Muscle layer of colon (tissue), 2 donors: Measurements from ENCODE around the gene KIF17.

ENCODE experiments used
- H3K27ac ChIP-seq: one replicate; pipeline ENCODE4 v1.7.0; 2013; ENCODE audit warnings: low read depth, mild to moderate bottlenecking, low read length, moderate library complexity
- H3K27me3 ChIP-seq, 2 donors: one replicate each; pipeline ENCODE4 v1.7.0; 2013; ENCODE audit warnings: low read length in 2 of 2, mild to moderate bottlenecking in 2 of 2; ENCODE audit not compliant: insufficient read depth in 2 of 2, control insufficient read depth in 1 of 2
- H3K36me3 ChIP-seq: one replicate; pipeline ENCODE4 v1.7.0; 2013; ENCODE audit warnings: mild to moderate bottlenecking, low read length; ENCODE audit not compliant: insufficient read depth
- H3K4me1 ChIP-seq: one replicate; pipeline ENCODE4 v1.7.0; 2013; ENCODE audit warnings: mild to moderate bottlenecking, low read length; ENCODE audit not compliant: insufficient read depth
- H3K4me3 ChIP-seq, 2 donors: one replicate each; pipeline ENCODE4 v1.7.0; 2013; ENCODE audit warnings: low read length in 2 of 2, low read depth in 1 of 2, mild to moderate bottlenecking in 1 of 2, moderate library complexity in 1 of 2
- H3K9ac ChIP-seq: one replicate; pipeline ENCODE4 v1.7.0; 2013; ENCODE audit warnings: low read length
- H3K9me3 ChIP-seq: one replicate; pipeline ENCODE4 v1.7.0; 2013; ENCODE audit warnings: mild to moderate bottlenecking, low read length
- donor health status: abdominal sarcoma.
- donor health status: Adenocarcinoma of cecum.

The KIF17 gene

DNA sequence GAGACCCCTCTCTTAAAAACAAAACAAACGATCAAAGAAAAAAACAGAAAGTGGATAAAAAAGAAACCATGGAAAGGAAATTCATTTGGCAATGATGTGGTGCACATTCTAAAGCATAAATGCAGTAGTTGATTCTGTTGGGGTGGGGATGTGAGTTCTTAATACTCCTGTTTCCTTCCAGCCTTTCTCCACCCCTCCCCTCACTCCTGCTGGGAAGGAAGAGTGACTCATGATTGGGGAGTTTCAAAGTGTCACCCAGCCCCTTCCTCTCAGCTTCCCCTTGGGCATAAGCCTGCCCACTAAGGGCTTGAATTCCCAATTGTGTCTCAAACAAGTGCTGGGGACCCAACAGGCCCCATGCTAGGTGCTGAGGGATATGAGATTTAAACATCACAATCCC, 91.3 kb downstream of the KIF17 start:
- Histone ChIP-seq H3K27ac (no peak overlapping the region), H3K4me3 (no peak overlapping the region)

DNA sequence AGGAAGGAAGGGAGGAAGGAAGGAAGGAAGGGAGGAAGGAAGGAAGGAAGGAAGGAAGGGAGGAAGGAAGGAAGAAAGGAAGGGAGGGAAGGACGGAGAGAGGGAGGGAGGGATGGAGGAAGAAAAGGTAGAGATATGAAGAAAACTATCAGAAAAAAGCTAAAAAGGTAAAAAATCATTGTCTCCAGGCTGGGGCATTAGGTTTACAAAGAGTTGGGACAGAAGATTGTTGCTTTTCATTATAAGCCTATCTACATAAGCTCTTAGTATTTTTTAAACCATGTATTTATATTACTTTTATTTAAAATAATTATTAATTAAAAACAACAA, 91.7 kb downstream of the KIF17 start:
- Histone ChIP-seq H3K4me3 (no peak overlapping the region), H3K27ac (no peak overlapping the region), H3K27me3 (no peaks in the 10 kb centered on the region), H3K4me1 (no peaks in the 10 kb centered on the region), H3K9me3 (no peaks in the 10 kb centered on the region), H3K36me3 (no peaks in the 10 kb centered on the region), H3K9ac (no peak overlapping the region)

More for the DNA sequence above, 91.3 kb downstream of the KIF17 start:
- no peak overlapping the region for H3K9ac ChIP-seq
- no peaks in the 10 kb centered on the region for H3K36me3 ChIP-seq
- H3K27me3 ChIP-seq, result no peaks in the 10 kb centered on the region
- H3K4me1 ChIP-seq, result no peaks in the 10 kb centered on the region
- no peaks in the 10 kb centered on the region for H3K9me3 ChIP-seq

DNA sequence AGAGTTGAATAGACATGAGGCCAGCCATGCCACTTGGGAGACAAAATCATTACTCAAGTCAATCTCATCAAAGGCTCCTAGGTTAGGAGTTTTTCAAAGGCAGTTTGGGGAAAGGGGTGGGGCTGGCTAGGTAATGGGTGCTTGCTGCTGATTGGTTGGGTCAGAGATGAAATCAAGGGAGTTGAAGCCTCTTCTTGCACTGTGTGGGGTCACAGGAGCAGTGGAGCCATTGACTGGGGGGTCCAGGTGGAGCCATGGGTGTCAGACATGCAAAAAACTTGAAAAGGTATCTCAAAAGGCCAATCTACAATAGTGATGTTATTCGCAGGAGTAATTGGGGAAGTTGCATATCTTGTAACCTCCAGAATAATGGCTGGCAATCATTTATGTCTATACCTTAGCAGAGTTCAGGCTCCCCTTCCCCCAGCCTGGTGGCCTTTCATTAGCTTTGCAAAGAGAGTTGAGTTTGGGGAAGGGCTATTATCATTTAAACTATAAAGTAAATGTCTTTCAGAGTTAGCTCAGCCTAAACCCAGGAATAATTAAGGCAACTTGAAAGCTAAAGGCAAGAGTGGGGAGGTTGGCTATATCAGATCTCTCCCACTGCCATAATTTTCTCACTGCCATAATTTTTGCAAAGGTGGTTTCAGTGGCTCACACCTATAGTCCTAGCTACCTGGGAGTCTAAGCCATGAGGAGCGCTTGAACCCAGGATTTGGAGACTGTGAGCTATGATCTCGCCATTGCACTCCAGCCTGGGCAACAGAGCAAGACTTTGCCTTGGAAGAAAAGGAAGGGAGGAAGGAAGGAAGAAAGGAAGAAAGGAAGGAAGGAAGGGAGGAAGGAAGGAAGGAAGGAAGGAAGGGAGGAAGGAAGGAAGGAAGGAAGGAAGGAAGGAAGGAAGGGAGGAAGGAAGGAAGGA, 92.4 kb downstream of the KIF17 start:
- H3K9me3 ChIP-seq, result no peaks in the 10 kb centered on the region
- H3K27me3 ChIP-seq, result no peaks in the 10 kb centered on the region
- no peak overlapping the region for H3K4me3 ChIP-seq
- H3K27ac ChIP-seq, result no peak overlapping the region
- no peaks in the 10 kb centered on the region for H3K36me3 ChIP-seq
- H3K4me1 ChIP-seq, result no peaks in the 10 kb centered on the region
- H3K9ac ChIP-seq, result no peak overlapping the region

DNA sequence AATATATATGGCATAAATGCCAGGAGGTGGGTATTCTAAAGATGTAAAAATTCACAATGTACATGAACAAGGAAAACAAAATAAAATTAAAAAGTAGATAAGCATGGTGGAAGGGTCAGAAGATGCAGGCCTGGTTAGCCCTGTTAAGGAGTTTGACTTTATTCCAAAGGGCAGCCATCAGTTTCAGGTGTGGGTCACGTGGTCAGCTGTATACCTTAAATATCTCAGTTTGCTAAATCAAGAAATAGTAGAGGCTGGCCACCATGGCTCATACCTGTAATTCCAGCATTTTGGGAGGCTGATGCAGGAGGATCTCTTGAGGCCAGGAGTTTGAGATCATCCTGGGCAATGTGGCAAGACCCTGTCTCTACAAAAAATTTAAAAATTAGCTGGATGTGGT, 93.1 kb downstream of the KIF17 start:
- no peak overlapping the region for H3K4me3 ChIP-seq
- H3K9me3 ChIP-seq, result no peaks in the 10 kb centered on the region
- no peaks in the 10 kb centered on the region for H3K27me3 ChIP-seq
- no peaks in the 10 kb centered on the region for H3K4me1 ChIP-seq
- H3K36me3 ChIP-seq, result no peaks in the 10 kb centered on the region
- H3K9ac ChIP-seq, result no peak overlapping the region
- H3K27ac ChIP-seq, result no peak overlapping the region

DNA sequence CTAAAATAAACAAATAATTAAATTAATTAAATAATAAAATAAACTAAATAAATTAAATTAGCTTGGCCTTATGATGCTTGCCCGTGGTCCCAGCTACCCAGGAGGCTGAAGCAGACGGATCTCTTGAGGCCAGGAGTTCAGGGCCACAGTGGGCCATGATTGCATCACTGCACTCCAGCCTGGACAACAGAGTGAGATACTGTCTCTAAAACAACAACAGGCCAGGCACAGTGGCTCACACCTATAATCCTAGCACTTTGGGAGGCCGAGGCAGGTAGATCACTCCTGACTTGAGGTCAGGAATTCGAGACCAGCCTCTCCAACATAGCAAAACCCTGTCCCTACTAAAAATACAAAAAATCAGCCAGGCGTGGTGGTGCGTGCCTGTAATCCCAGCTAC, 96.8 kb downstream of the KIF17 start:
- Histone ChIP-seq H3K9me3 (no peaks in the 10 kb centered on the region), H3K4me1 (peaks cover 5% of the 10 kb centered on the region), H3K36me3 (no peaks in the 10 kb centered on the region), H3K4me3 (no peak overlapping the region), H3K27me3 (no peaks in the 10 kb centered on the region), H3K27ac (no peak overlapping the region), H3K9ac (no peak overlapping the region)

DNA sequence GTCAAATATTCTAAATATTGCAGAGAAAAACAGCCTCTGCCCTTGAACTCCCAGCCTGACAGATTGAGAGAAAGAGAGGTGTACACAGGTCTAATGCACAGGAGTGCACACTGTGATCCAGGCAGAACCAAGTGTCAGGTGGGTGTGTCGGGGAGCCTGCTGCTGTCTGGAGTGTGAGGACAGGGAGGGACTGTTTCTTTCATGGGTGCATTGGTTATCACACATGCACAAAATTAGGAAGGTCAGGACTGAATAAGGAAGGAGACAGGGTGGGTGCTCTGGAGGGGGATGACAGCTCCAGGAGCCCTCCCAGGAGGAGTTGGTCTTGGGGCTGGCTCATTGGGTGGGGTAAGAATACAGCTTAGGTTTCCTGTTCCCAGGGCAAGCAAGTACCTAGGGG, 97.8 kb downstream of the KIF17 start:
- no peak overlapping the region for H3K27ac ChIP-seq
- H3K36me3 ChIP-seq, result no peaks in the 10 kb centered on the region
- no peak overlapping the region for H3K4me3 ChIP-seq
- H3K27me3 ChIP-seq, result no peaks in the 10 kb centered on the region
- H3K4me1 ChIP-seq, result peaks cover 8% of the 10 kb centered on the region
- H3K9ac ChIP-seq, result no peak overlapping the region
- no peaks in the 10 kb centered on the region for H3K9me3 ChIP-seq

DNA sequence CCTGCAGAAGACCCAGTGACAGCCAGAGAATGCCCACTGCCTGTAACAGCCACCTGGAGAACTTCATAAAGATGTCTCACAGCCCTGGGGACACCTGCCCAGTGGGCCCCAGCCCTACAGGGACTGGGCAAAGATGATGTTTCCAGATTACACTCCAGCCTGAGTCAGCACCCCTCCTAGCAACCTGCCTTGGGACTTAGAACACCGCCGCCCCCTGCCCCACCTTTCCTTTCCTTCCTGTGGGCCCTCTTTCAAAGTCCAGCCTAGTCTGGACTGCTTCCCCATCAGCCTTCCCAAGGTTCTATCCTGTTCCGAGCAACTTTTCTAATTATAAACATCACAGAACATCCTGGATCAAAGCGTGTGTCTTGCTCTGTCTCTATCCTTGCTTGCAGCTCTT, 99.3 kb downstream of the KIF17 start:
- Histone ChIP-seq H3K9me3 (no peaks in the 10 kb centered on the region), H3K27ac (no peak overlapping the region)

DNA sequence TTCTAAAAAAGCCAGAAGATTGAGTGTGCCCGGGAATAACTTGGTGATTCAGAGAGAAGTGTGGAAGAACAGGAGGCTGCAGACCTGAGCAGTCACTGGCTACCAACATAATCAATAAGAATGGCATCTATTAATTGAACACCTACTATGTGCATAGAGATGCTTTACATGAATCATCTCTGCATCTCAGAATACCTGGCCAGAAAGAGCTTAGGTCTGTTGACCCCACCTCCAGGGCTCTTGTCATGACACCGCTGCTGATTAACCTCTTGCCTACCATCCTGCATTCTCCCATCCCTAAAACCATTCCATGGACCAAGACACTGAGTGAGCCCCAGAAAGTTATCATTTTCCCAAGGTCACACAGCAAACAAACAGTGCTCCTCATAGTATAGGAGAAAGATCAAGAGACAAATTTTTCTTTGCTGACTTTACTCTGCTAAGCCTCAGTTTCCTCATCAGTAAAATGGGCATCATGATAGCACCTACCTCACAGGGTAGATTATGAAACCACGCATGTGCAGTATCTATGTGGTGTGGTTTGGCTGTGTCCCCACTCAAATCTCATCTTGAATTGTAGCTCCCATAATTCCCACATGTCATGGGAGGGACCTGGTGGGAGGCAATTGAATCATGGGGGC, 100.8 kb downstream of the KIF17 start:
- Histone ChIP-seq H3K27ac (no peak overlapping the region), H3K4me1 (peaks cover 17% of the 10 kb centered on the region), H3K36me3 (no peaks in the 10 kb centered on the region), H3K27me3 (no peaks in the 10 kb centered on the region), H3K4me3 (no peak overlapping the region), H3K9ac (no peak overlapping the region), H3K9me3 (no peaks in the 10 kb centered on the region)

More for the DNA sequence above, 99.3 kb downstream of the KIF17 start:
- H3K9ac ChIP-seq, result no peak overlapping the region
- no peaks in the 10 kb centered on the region for H3K27me3 ChIP-seq
- H3K4me1 ChIP-seq, result peaks cover 14% of the 10 kb centered on the region
- H3K36me3 ChIP-seq, result no peaks in the 10 kb centered on the region
- no peak overlapping the region for H3K4me3 ChIP-seq

DNA sequence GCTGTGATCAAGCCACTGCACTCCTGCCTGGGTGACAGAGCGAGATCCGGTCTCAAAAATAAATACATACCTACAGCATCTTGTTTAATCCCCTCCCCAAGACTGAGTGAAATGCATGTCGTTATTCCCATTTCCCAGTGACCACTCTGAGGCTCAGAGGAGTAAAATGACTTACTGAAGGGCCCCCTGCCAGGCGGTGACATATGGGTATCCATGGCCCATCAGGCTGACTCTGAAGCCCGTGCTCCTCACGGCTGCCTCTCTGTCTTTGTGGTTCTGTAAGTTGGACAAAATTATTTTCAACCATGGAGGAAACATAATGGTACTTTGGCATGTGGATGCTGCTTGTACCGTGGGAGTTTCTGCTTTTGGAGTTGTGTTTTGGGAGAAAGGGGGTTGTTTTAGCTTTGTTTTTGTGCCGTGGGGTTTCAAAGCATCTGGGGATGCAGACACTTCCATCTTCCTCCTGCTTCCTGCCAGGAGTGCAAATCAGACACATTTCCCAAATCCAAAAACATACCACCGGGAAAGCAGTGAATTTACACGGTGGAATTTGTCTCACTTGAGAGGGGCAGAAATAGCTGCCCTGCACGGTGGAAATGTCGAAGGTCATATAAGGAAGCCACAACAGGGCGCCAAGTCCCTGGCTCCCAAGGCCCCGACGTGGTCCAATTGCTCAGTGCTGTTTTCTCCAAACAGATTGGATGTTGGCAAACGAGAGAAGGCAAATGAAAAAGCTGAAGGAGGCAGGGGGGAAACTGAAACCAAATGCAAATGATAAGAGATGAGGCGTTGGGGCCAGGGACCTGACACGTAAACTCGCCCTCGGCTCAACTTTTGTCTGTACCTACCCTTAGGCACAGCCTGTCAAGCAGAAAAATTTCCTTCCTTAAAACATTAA, 101.6 kb downstream of the KIF17 start:
- H3K9ac ChIP-seq, result no peak overlapping the region

DNA sequence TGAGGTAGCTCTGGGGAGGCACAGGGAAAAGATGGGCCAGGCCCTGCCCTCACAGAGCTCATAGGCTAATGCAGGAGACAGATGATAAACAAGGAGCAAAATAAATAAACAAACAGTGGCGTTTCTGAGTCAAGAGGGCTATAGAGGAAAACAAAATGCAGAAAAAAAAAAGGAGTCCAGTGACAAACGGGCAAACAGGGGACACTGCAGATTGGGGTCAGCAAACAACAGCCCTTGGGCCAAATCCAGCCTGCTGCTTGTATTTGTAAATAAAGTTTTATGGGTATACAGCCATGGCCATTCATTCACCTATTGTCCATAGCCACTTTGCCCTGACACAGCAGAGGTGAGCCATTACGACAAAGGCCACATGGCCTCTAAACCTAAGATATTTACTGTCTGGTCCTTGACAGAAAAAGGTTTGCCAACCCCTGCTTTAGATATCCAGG, 103.7 kb downstream of the KIF17 start:
- Histone ChIP-seq H3K4me1 (peaks cover 17% of the 10 kb centered on the region), H3K27me3 (no peaks in the 10 kb centered on the region), H3K4me3 (no peak overlapping the region), H3K9me3 (no peaks in the 10 kb centered on the region), H3K27ac (no peak overlapping the region), H3K36me3 (no peaks in the 10 kb centered on the region), H3K9ac (no peak overlapping the region)

More for the DNA sequence above, 101.6 kb downstream of the KIF17 start:
- Histone ChIP-seq H3K27me3 (no peaks in the 10 kb centered on the region), H3K4me1 (peaks cover 17% of the 10 kb centered on the region), H3K4me3 (no peak overlapping the region), H3K36me3 (no peaks in the 10 kb centered on the region), H3K27ac (no peak overlapping the region), H3K9me3 (no peaks in the 10 kb centered on the region)
